HepG2 (cell line): ENCODE measurements around the gene LAMP1. TPM values are rescaled to one million over a fixed set of nuclear protein-coding genes. Genes with fewer than 3 reads are reported as not detected.

ENCODE experiments used
- ARID4A ChIP-seq: sonication (generic); formaldehyde crosslinking; IDR thresholded peaks from 2 replicates; pipeline ENCODE4 v1.5.0; 2020; ENCODE audit warnings: mild to moderate bottlenecking, missing genetic modification reagents, borderline replicate concordance
- ATF4 ChIP-seq, 2 experiments: fragments of 450-650 bp in 1 of 2; sonication (generic) in 1 of 2; formaldehyde crosslinking; IDR thresholded peaks; 2 replicates each; pipeline versions ENCODE4 v1.5.0 to v1.8.0; 2020 to 2022; ENCODE audit warnings: mild to moderate bottlenecking in 1 of 2, missing genetic modification reagents in 1 of 2
- ATF6 ChIP-seq: sonication (generic); formaldehyde crosslinking; conservative IDR thresholded peaks from 2 replicates; pipeline ENCODE4 v1.4.0; 2020; ENCODE audit warnings: missing genetic modification reagents
- HNF4A ChIP-seq: sonication (generic); formaldehyde crosslinking; IDR thresholded peaks from 2 replicates; pipeline ENCODE4 v1.4.0; 2020; ENCODE audit warnings: missing genetic modification reagents
- TBP ChIP-seq: sonication (generic); formaldehyde crosslinking; IDR thresholded peaks from 2 replicates; pipeline ENCODE4 v1.5.0; 2020; ENCODE audit warnings: missing genetic modification reagents
- ZNF609 ChIP-seq: sonication (generic); formaldehyde crosslinking; IDR thresholded peaks from 2 replicates; pipeline ENCODE4 v1.4.0; 2020; ENCODE audit warnings: mild to moderate bottlenecking, missing genetic modification reagents, borderline replicate concordance
- ZNF724P ChIP-seq: sonication (generic); formaldehyde crosslinking; IDR thresholded peaks from 2 replicates; pipeline ENCODE4 v1.8.0; 2022; ENCODE audit warnings: missing genetic modification reagents, borderline replicate concordance
- ZSCAN12 ChIP-seq: sonication (generic); formaldehyde crosslinking; IDR thresholded peaks from 2 replicates; pipeline ENCODE4 v1.9.0; 2021; ENCODE audit warnings: mild to moderate bottlenecking, missing genetic modification reagents
- polyA plus RNA-seq, 8 experiments: library from polyadenylated mRNA; depleted of rRNA in 3 of 8; stranded (reverse) in 7 of 8; unstranded in 1 of 8; fragments of >200 nt; fragmentation: Illumina TruSeq in 4 of 8; extraction: Trizol in 4 of 8; gene quantifications; 2 replicates each; pipeline versions ENCODE4 v1.2.1 to v1.2.3, GENCODE V29; 2011 to 2016; ENCODE audit warnings: low read depth in 4 of 8, missing spikeins in 1 of 8, mixed read lengths in 1 of 8; ENCODE audit not compliant: insufficient read depth in 1 of 8
- total RNA-seq, 5 experiments: library from RNA; depleted of rRNA; stranded (reverse); fragments of >200 nt; fragmentation: Illumina TruSeq; extraction: Trizol; gene quantifications; 2 replicates each; pipeline ENCODE4 v1.2.3, GENCODE V29; 2016; ENCODE audit warnings: low read depth in 1 of 5
- TF ChIP-seq, protein P1 (sequence below), 2 experiments: sonication (generic) in 1 of 2; formaldehyde crosslinking in 1 of 2; IDR thresholded peaks; 2 replicates each; pipeline versions ENCODE4 v1.4.0 to v1.6.1; 2016 to 2020; ENCODE audit warnings: borderline replicate concordance in 1 of 2, low read depth in 1 of 2, mild to moderate bottlenecking in 1 of 2, missing genetic modification reagents in 1 of 2

Gene LAMP1
- total and polyA plus RNA-seq, 2 of the 13 experiments (the other 11 are each of a cell fraction or from before 2014, with no cell fraction given), result 103 to 112 TPM

- TF ChIP-seq HNF4A (no peak), ATF4 (CRISPR knock-in tag; IDR thresholded peaks at IDR 0.05) (no peak), TBP (CRISPR knock-in tag) (no peak), ATF6 (CRISPR knock-in tag) (no peak), ZSCAN12 (CRISPR knock-in tag) (no peak), ZNF724P (CRISPR knock-in tag) (no peak), ARID4A (CRISPR knock-in tag) (0 out of 2 replicates have a peak, but pooled peaks have one; percentile 33), ZNF609 (CRISPR knock-in tag) (no peak)
- TF ChIP-seq, protein P1, sequence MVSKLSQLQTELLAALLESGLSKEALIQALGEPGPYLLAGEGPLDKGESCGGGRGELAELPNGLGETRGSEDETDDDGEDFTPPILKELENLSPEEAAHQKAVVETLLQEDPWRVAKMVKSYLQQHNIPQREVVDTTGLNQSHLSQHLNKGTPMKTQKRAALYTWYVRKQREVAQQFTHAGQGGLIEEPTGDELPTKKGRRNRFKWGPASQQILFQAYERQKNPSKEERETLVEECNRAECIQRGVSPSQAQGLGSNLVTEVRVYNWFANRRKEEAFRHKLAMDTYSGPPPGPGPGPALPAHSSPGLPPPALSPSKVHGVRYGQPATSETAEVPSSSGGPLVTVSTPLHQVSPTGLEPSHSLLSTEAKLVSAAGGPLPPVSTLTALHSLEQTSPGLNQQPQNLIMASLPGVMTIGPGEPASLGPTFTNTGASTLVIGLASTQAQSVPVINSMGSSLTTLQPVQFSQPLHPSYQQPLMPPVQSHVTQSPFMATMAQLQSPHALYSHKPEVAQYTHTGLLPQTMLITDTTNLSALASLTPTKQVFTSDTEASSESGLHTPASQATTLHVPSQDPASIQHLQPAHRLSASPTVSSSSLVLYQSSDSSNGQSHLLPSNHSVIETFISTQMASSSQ (IDR thresholded peaks at IDR 0.05; ENCODE audit: low read depth), result no peak
- TF ChIP-seq, protein P1 (CRISPR knock-in tag; IDR thresholded peaks at IDR 0.05; ENCODE audit: borderline replicate concordance), result no peak
- TF ChIP-seq, all 625 proteins: peak for 6
Observed at GRCh38 chr13:113365971-113366588, 69.0 kb downstream of the LAMP1 start (continued).
